ENCODE measurements around the gene GCSAM.

GCSAM gene

GRCh38 chr3:112086875-112087524, 46.0 kb downstream of the GCSAM start:
- Histone ChIP-seq H3K4me3 (replicated peaks; ENCODE audit: insufficient read depth, low read length) (no peak overlapping the region; the same call in 1 of the 2 replicates), H3K27ac (replicated peaks) (no peak overlapping the region), H3K27me3 (ENCODE audit: insufficient read depth, poor library complexity, severe bottlenecking) (peaks cover 35% of the 10 kb centered on the region)
- TF ChIP-seq REST (IDR thresholded peaks at IDR 0.05; ENCODE audit: insufficient replicate concordance, low read depth) (no peak), CTCF (IDR thresholded peaks at IDR 0.05; ENCODE audit: insufficient read depth, low read length) (no peak), GABPA (IDR thresholded peaks at IDR 0.05; ENCODE audit: low read depth) (no peak), SPI1 (IDR thresholded peaks at IDR 0.05; ENCODE audit: borderline replicate concordance, low read depth) (no peak), POLR2AphosphoS5 (IDR thresholded peaks at IDR 0.05; ENCODE audit: low read depth) (no peak)
- DNase-seq (ENCODE audit: low read depth in 1 of 2, low spot score in 1 of 2), result no peak

- DNase-seq (ENCODE audit: low read depth in 1 of 2, low spot score in 1 of 2), result peak; percentile 8 to 25
- Histone ChIP-seq H3K27ac (replicated peaks) (no peak within 1 kb of the TSS), H3K27me3 (ENCODE audit: insufficient read depth, poor library complexity, severe bottlenecking) (peaks cover 35% of the 10 kb centered on the region), H3K4me3 (replicated peaks; ENCODE audit: insufficient read depth, low read length) (peak within 1 kb of the TSS; percentile 37)
- no peak for TF ChIP-seq POLR2AphosphoS5 (IDR thresholded peaks at IDR 0.05; ENCODE audit: low read depth)
These were observed 46.8 kb downstream of the GCSAM start, which contains the start of gene C3orf52 for GRCh38 chr3:112086076-112086854. C3orf52 (plus strand) TSS chr3:112086389; CDS start chr3:112086408, 19 bp downstream.

- Histone ChIP-seq H3K4me3 (replicated peaks; ENCODE audit: insufficient read depth, low read length) (peak overlapping the region; percentile 37; the same call in 1 of the 2 replicates), H3K27me3 (ENCODE audit: insufficient read depth, poor library complexity, severe bottlenecking) (peaks cover 35% of the 10 kb centered on the region)
- no peak for DNase-seq (ENCODE audit: low read depth in 1 of 2, low spot score in 1 of 2)
These were observed 47.3 kb downstream of the GCSAM start for GRCh38 chr3:112085735-112086075.

More at GRCh38 chr3:112085735-112086075, 47.3 kb downstream of the GCSAM start:
- TF ChIP-seq REST (IDR thresholded peaks at IDR 0.05; ENCODE audit: insufficient replicate concordance, low read depth) (no peak), GABPA (IDR thresholded peaks at IDR 0.05; ENCODE audit: low read depth) (no peak), SPI1 (IDR thresholded peaks at IDR 0.05; ENCODE audit: borderline replicate concordance, low read depth) (no peak), POLR2AphosphoS5 (IDR thresholded peaks at IDR 0.05; ENCODE audit: low read depth) (no peak), CTCF (IDR thresholded peaks at IDR 0.05; ENCODE audit: insufficient read depth, low read length) (no peak)
- H3K27ac ChIP-seq (replicated peaks), result no peak overlapping the region

Measured in HL-60 (cell line).